GM23338 (cell line): Measurements from ENCODE around the gene C1orf50. TPM values are rescaled to one million over a fixed set of nuclear protein-coding genes. Genes with fewer than 3 reads are reported as not detected.

Experiments
- ATAC-seq: fragments of 200-7000 bp; cut with Tn5 transposase; 3 replicates; pipeline ENCODE4 v1.9.1; 2020
- DNase-seq: peaks from one replicate; pipeline ENCODE4 v3.0.0-alpha.2; 2015; ENCODE audit warnings: low spot score
- H2AFZ ChIP-seq: fragments of 200-600 bp; sonication (generic); 2 replicates; pipeline ENCODE4 v1.8.0; 2016; ENCODE audit warnings: antibody characterized with exemption, mild to moderate bottlenecking, moderate library complexity
- H3F3A ChIP-seq: fragments of 200-600 bp; sonication (generic); replicated peaks from 2 replicates; pipeline ENCODE4 v1.8.0; 2017; ENCODE audit warnings: antibody characterized with exemption, mixed run types, low read depth
- H3K27ac ChIP-seq: fragments of 200-600 bp; sonication (generic); 2 replicates; pipeline ENCODE4 v1.6.1; 2016; ENCODE audit warnings: low read depth
- H3K27me3 ChIP-seq: fragments of 200-600 bp; sonication (generic); 2 replicates; pipeline ENCODE4 v1.8.0; 2016; ENCODE audit warnings: mild to moderate bottlenecking, mixed run types, moderate library complexity; ENCODE audit not compliant: insufficient read depth
- H3K36me3 ChIP-seq: fragments of 200-600 bp; sonication (generic); 2 replicates; pipeline ENCODE4 v1.8.0; 2016; ENCODE audit warnings: mild to moderate bottlenecking; ENCODE audit not compliant: insufficient read depth
- H3K4me1 ChIP-seq: fragments of 200-600 bp; sonication (generic); 2 replicates; pipeline ENCODE4 v1.8.0; 2016; ENCODE audit warnings: mild to moderate bottlenecking, moderate library complexity; ENCODE audit not compliant: insufficient read depth
- H3K4me2 ChIP-seq: fragments of 200-600 bp; sonication (generic); 2 replicates; pipeline ENCODE4 v1.7.1; 2017; ENCODE audit warnings: mixed run types
- H3K4me3 ChIP-seq: fragments of 200-600 bp; sonication (generic); 2 replicates; pipeline ENCODE4 v1.6.1; 2016; ENCODE audit warnings: mixed run types
- H3K79me2 ChIP-seq: fragments of 200-600 bp; sonication (generic); replicated peaks from 2 replicates; pipeline ENCODE4 v1.8.0; 2017; ENCODE audit warnings: mild to moderate bottlenecking; ENCODE audit not compliant: insufficient read depth
- H3K9me2 ChIP-seq: fragments of 200-600 bp; sonication (generic); 2 replicates; pipeline ENCODE4 v1.8.0; 2017; ENCODE audit not compliant: insufficient read depth
- H4K20me1 ChIP-seq: fragments of 200-600 bp; sonication (generic); replicated peaks from 2 replicates; pipeline ENCODE4 v1.8.0; 2017; ENCODE audit warnings: mild to moderate bottlenecking; ENCODE audit not compliant: insufficient read depth
- H3K27ac Mint-ChIP-seq: 2 replicates; pipeline ENCODE4 v1.8.0; 2020; ENCODE audit warnings: inconsistent platforms, mild to moderate bottlenecking, moderate library complexity, mixed read lengths
- H3K27me3 Mint-ChIP-seq: 3 replicates; pipeline ENCODE4 v1.8.0; 2022; ENCODE audit warnings: low read depth, mild to moderate bottlenecking, moderate library complexity, mixed read lengths, inconsistent platforms; ENCODE audit not compliant: insufficient read depth, poor library complexity
- H3K36me3 Mint-ChIP-seq: 3 replicates; pipeline ENCODE4 v1.8.0; 2021; ENCODE audit warnings: low read depth, mild to moderate bottlenecking, inconsistent platforms, moderate library complexity, mixed read lengths
- H3K4me1 Mint-ChIP-seq: 3 replicates; pipeline ENCODE4 v1.8.0; 2020; ENCODE audit warnings: mild to moderate bottlenecking, inconsistent platforms, mixed read lengths
- H3K4me3 Mint-ChIP-seq: 3 replicates; pipeline ENCODE4 v1.8.0; 2021; ENCODE audit warnings: moderate library complexity, mild to moderate bottlenecking, inconsistent platforms, mixed read lengths
- H3K9me3 Mint-ChIP-seq: 3 replicates; pipeline ENCODE4 v1.8.0; 2020; ENCODE audit warnings: moderate library complexity, mild to moderate bottlenecking, inconsistent platforms, mixed read lengths
- CTCF ChIP-seq, 2 experiments: fragments of 200-600 bp in 1 of 2; sonication (generic) in 1 of 2; conservative IDR thresholded peaks; 2 replicates each; pipeline versions ENCODE4 v1.5.1 to v1.6.1; 2016 to 2017; ENCODE audit warnings: antibody characterized with exemption in 2 of 2, low read depth in 2 of 2, mild to moderate bottlenecking in 2 of 2, moderate library complexity in 1 of 2
- ETS1 ChIP-seq: IDR thresholded peaks from 2 replicates; pipeline ENCODE4 v1.6.1; 2016; ENCODE audit warnings: antibody characterized with exemption
- EZH2 ChIP-seq: fragments of 200-600 bp; sonication (generic); IDR thresholded peaks from one replicate; pipeline ENCODE4 v1.8.0; 2017; ENCODE audit warnings: antibody characterized with exemption, mild to moderate bottlenecking, low read depth; ENCODE audit not compliant: unreplicated experiment
- EZH2phosphoT487 ChIP-seq: fragments of 200-600 bp; sonication (generic); IDR thresholded peaks from one replicate; pipeline ENCODE4 v1.8.1; 2018; ENCODE audit warnings: antibody characterized with exemption; ENCODE audit not compliant: unreplicated experiment
- JUNB ChIP-seq: IDR thresholded peaks from one replicate; pipeline ENCODE4 v1.6.1; 2016; ENCODE audit warnings: antibody characterized with exemption; ENCODE audit not compliant: unreplicated experiment
- REST ChIP-seq: IDR thresholded peaks from one replicate; pipeline ENCODE4 v1.6.1; 2018; ENCODE audit warnings: antibody characterized with exemption; ENCODE audit not compliant: unreplicated experiment
- STAT1 ChIP-seq: IDR thresholded peaks from one replicate; pipeline ENCODE4 v1.6.1; 2016; ENCODE audit warnings: antibody characterized with exemption; ENCODE audit not compliant: unreplicated experiment
- ZNF114 ChIP-seq: fragments of 250-450 bp; sonication (Bioruptor Pico); IDR thresholded peaks from 2 replicates; pipeline ENCODE4 v1.5.0; 2020; ENCODE audit warnings: mild to moderate bottlenecking, moderate library complexity
- ZNF331 ChIP-seq: fragments of 250-450 bp; sonication (Bioruptor Pico); IDR thresholded peaks from 2 replicates; pipeline ENCODE4 v1.5.0; 2020; ENCODE audit warnings: low read depth, mild to moderate bottlenecking, moderate library complexity
- ZNF462 ChIP-seq: fragments of 250-450 bp; sonication (Bioruptor Pico); IDR thresholded peaks from 2 replicates; pipeline ENCODE4 v1.5.0; 2020; ENCODE audit warnings: mild to moderate bottlenecking, moderate library complexity
- polyA plus RNA-seq: library from polyadenylated mRNA; unstranded; fragments of >200 nt; fragmentation: Nextera tagmentation; extraction: Ambion mirVana; gene quantifications from 2 replicates; pipeline ENCODE4 v1.2.1, GENCODE V29; 2016
- total RNA-seq: library from RNA; depleted of rRNA; stranded (reverse); fragments of >200 nt; shearing (Covaris generic); gene quantifications from 2 replicates; pipeline ENCODE4 v1.2.3, GENCODE V29; 2014

Gene C1orf50
- total and polyA plus RNA-seq, 2 experiments from 2014 or later = 4.4 to 4.7 TPM

GRCh38 chr1:42779725-42780124, 12.7 kb downstream of the C1orf50 start:
- peaks cover 2% of the 10 kb centered on the region for H3K27me3 Mint-ChIP-seq
- Histone ChIP-seq H3K9me2 (no peaks in the 10 kb centered on the region), H3K4me2 (no peak overlapping the region), H3K27me3 (no peaks in the 10 kb centered on the region), H3K4me1 (no peaks in the 10 kb centered on the region), H2AFZ (no peak overlapping the region), H3K79me2 (no peaks in the 10 kb centered on the region), H3K27ac (no peak overlapping the region), H3K36me3 (peaks cover 13% of the 10 kb centered on the region), H4K20me1 (0 out of 2 replicates have a peak, but pooled peaks cover 4% of the 10 kb centered on the region), H3F3A (0 out of 2 replicates have a peak, but pooled peaks cover 15% of the 10 kb centered on the region), H3K4me3 (no peak overlapping the region)
- H3K36me3 Mint-ChIP-seq = peaks cover 47% of the 10 kb centered on the region
- no peak overlapping the region for H3K4me3 Mint-ChIP-seq
- H3K9me3 Mint-ChIP-seq = no peaks in the 10 kb centered on the region; the same call in 2 of the 3 replicates
- H3K27ac Mint-ChIP-seq = no peak overlapping the region
- peaks cover 3% of the 10 kb centered on the region; the same call in 2 of the 3 replicates for H3K4me1 Mint-ChIP-seq
- DNase-seq (no peak), ATAC-seq (no peak)
- no peak for TF ChIP-seq EZH2
- TF ChIP-seq JUNB = no peak
- TF ChIP-seq ETS1 = no peak
- TF ChIP-seq ZNF114 (CRISPR knock-in tag) = no peak
- no peak for TF ChIP-seq EZH2phosphoT487
- TF ChIP-seq STAT1 = no peak
- no peak for TF ChIP-seq CTCF (conservative IDR thresholded peaks at IDR 0.05; ENCODE audit: low read depth in 2 of 2)

- H3K79me2 ChIP-seq = no peaks in the 10 kb centered on the region
- DNase-seq = no peak
- H3K4me2 ChIP-seq = no peak overlapping the region
- no peak overlapping the region for H3K4me3 ChIP-seq
- H3K36me3 ChIP-seq = peaks cover 13% of the 10 kb centered on the region
- H2AFZ ChIP-seq = no peak overlapping the region
- no peak overlapping the region for H3K27ac ChIP-seq
- H3K36me3 Mint-ChIP-seq = peaks cover 42% of the 10 kb centered on the region
- no peaks in the 10 kb centered on the region; the same call in 2 of the 3 replicates for H3K9me3 Mint-ChIP-seq
- 0 out of 2 replicates have a peak, but pooled peaks cover 4% of the 10 kb centered on the region for H4K20me1 ChIP-seq
- no peaks in the 10 kb centered on the region for H3K4me1 ChIP-seq
- ATAC-seq = no peak
- no peak overlapping the region for H3K4me3 Mint-ChIP-seq
- H3K27me3 ChIP-seq = no peaks in the 10 kb centered on the region
- H3K9me2 ChIP-seq = no peaks in the 10 kb centered on the region
- peaks cover 3% of the 10 kb centered on the region; the same call in 2 of the 3 replicates for H3K4me1 Mint-ChIP-seq
- no peak overlapping the region for H3K27ac Mint-ChIP-seq
- H3K27me3 Mint-ChIP-seq = no peaks in the 10 kb centered on the region
- H3F3A ChIP-seq = 0 out of 2 replicates have a peak, but pooled peaks cover 15% of the 10 kb centered on the region
- TF ChIP-seq ZNF462 (no peak), ZNF331 (CRISPR knock-in tag) (no peak), REST (no peak)
Observed at GRCh38 chr1:42780176-42780575, 13.1 kb downstream of the C1orf50 start.
